Measurements from ENCODE around the gene NNT.

NNT gene

DNA sequence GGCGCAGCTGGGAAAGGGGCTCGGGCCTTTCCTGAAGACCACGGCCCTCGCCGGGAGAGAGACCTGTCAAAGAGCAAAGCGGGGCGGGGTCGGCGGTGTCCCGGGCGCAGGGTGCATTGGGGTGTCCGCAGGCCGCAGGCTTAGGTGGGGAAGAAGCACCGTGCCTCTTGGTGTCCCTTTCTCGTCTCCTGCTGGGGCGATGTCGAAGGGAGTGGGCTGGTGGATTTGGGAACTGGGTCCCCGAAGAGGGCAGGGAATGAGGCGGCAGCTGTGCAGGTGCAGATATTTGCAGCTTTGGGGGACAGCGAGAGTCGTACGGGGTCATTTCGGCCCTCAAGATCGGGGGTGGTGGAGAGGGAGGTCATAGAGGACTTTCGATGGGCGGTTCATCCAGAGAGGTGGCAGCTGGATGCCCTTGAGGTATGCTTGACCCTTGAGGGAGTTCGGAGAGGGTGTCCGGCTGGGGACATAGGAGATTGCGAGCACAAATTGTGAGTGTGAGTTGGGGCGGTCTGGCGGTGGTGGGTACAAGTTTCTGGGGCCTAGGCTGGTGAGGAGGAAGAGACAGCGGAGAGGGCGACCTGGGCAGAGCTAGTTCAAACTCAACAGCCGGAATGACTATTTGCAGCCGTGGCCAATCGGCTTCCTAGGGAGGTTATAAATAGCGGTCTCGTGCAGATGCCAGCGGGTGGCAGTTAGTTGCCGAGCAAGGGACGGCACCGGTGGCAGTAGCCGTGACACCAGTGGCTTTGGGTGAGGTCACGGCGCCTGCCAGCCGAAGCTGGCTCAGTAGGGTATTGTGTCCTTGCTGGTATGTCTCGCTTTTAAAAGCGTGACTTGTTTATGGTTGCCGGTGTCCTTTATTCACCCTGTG lies 601 bp downstream of the NNT start:
- Histone ChIP-seq H3F3A (ENCODE audit: insufficient read depth) (0 out of 2 replicates have a peak, but pooled peaks cover 9% of the 10 kb centered on the region), H3K9me2 (replicated peaks; ENCODE audit: insufficient read depth, low read length) (no peaks in the 10 kb centered on the region), H3K4me2 (ENCODE audit: low read depth, low read length, poor library complexity, severe bottlenecking) (peak overlapping the region; percentile 82), H3K36me3 (ENCODE audit: low read length) (peaks cover 11% of the 10 kb centered on the region; the same call in 1 of the 2 replicates), H4K20me1 (ENCODE audit: low read depth, low read length) (no peaks in the 10 kb centered on the region), H2AFZ (ENCODE audit: low read depth, low read length, severe bottlenecking) (peak overlapping the region; percentile 44), H3K27ac (ENCODE audit: low read depth, low read length) (peak overlapping the region; percentile 79), H3K9me3 (ENCODE audit: insufficient read depth, low read length) (no peaks in the 10 kb centered on the region), H3K27me3 (ENCODE audit: low read length) (no peaks in the 10 kb centered on the region), H3K4me3 (ENCODE audit: insufficient read depth, low read length, poor library complexity, severe bottlenecking) (peak overlapping the region; percentile 73), H3K9ac (ENCODE audit: low read length) (peak overlapping the region; percentile 89), H3K79me2 (ENCODE audit: insufficient read depth, low read length) (peaks cover 87% of the 10 kb centered on the region)
- TF ChIP-seq CTCF (IDR thresholded peaks at IDR 0.05; ENCODE audit: insufficient read depth, low read length, poor library complexity, severe bottlenecking), result no peak
- TF ChIP-seq EZH2phosphoT487 (conservative IDR thresholded peaks at IDR 0.05; ENCODE audit: low read length), result no peak

- H3K79me2 ChIP-seq (ENCODE audit: insufficient read depth, low read length), result peaks cover 84% of the 10 kb centered on the region
- no peaks in the 10 kb centered on the region for H4K20me1 ChIP-seq (ENCODE audit: low read depth, low read length)
- no peak overlapping the region for H3K4me3 ChIP-seq (ENCODE audit: insufficient read depth, low read length, poor library complexity, severe bottlenecking)
- 0 out of 2 replicates have a peak, but pooled peaks cover 9% of the 10 kb centered on the region for H3F3A ChIP-seq (ENCODE audit: insufficient read depth)
- TF ChIP-seq EZH2phosphoT487 (conservative IDR thresholded peaks at IDR 0.05; ENCODE audit: low read length), result no peak
- TF ChIP-seq CTCF (IDR thresholded peaks at IDR 0.05; ENCODE audit: insufficient read depth, low read length, poor library complexity, severe bottlenecking), result no peak
- H2AFZ ChIP-seq (ENCODE audit: low read depth, low read length, severe bottlenecking), result no peak overlapping the region
- no peaks in the 10 kb centered on the region for H3K9me3 ChIP-seq (ENCODE audit: insufficient read depth, low read length)
- H3K36me3 ChIP-seq (ENCODE audit: low read length), result peaks cover 18% of the 10 kb centered on the region; the same call in 1 of the 2 replicates
- H3K9ac ChIP-seq (ENCODE audit: low read length), result peak overlapping the region; percentile 89
- H3K4me2 ChIP-seq (ENCODE audit: low read depth, low read length, poor library complexity, severe bottlenecking), result peak overlapping the region; percentile 82
- peak overlapping the region; percentile 79 for H3K27ac ChIP-seq (ENCODE audit: low read depth, low read length)
- no peaks in the 10 kb centered on the region for H3K9me2 ChIP-seq (replicated peaks; ENCODE audit: insufficient read depth, low read length)
- H3K27me3 ChIP-seq (ENCODE audit: low read length), result no peaks in the 10 kb centered on the region
These were observed 1.7 kb downstream of the NNT start for GRCh38 chr5:43604699-43605098.

DNA sequence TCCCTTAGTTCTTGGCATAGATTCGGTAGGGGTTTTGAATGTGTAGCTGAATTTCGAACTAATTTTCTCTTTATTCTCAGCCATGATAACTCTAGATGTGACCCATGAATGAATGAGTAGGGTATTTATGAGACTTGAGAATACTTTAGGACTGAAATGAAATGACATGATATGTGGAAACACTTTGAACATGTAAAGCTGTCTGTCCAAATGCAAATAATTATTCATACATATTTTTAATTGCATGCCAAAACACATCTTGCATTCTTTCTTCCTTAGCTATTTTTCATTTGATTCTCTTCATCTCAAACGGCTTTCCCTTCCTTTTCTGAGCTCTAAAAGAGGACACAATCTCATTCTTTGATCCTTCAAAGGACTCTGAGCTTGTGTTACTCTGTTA lies 3.4 kb downstream of the NNT start:
- Histone ChIP-seq H3K9me2 (replicated peaks; ENCODE audit: insufficient read depth, low read length) (no peaks in the 10 kb centered on the region), H3F3A (ENCODE audit: insufficient read depth) (0 out of 2 replicates have a peak, but pooled peaks cover 9% of the 10 kb centered on the region), H3K4me3 (ENCODE audit: insufficient read depth, low read length, poor library complexity, severe bottlenecking) (no peak overlapping the region), H3K27me3 (ENCODE audit: low read length) (no peaks in the 10 kb centered on the region), H4K20me1 (ENCODE audit: low read depth, low read length) (no peaks in the 10 kb centered on the region), H3K9me3 (ENCODE audit: insufficient read depth, low read length) (no peaks in the 10 kb centered on the region), H2AFZ (ENCODE audit: low read depth, low read length, severe bottlenecking) (no peak overlapping the region), H3K27ac (ENCODE audit: low read depth, low read length) (no peak overlapping the region), H3K79me2 (ENCODE audit: insufficient read depth, low read length) (peaks cover 73% of the 10 kb centered on the region), H3K4me2 (ENCODE audit: low read depth, low read length, poor library complexity, severe bottlenecking) (no peak overlapping the region), H3K9ac (ENCODE audit: low read length) (no peak overlapping the region), H3K36me3 (ENCODE audit: low read length) (peaks cover 22% of the 10 kb centered on the region; the same call in 1 of the 2 replicates)
- TF ChIP-seq EZH2phosphoT487 (conservative IDR thresholded peaks at IDR 0.05; ENCODE audit: low read length) (no peak), CTCF (IDR thresholded peaks at IDR 0.05; ENCODE audit: insufficient read depth, low read length, poor library complexity, severe bottlenecking) (no peak)

Data from SU-DHL-6 (cell line).